Measurements from ENCODE around the gene TOGARAM2. TPM values are rescaled to one million over a fixed set of nuclear protein-coding genes. Genes with fewer than 3 reads are reported as not detected.

TOGARAM2 gene
- total and polyA plus RNA-seq, 10 of the 15 experiments (the other 5 are each of a cell fraction or from before 2014, with no cell fraction given), result 0.01 to 0.06 (median 0.03) TPM; not detected in 7

GRCh38 chr2:29066271-29066860 lies 85.3 kb downstream of the TOGARAM2 start:
- Histone ChIP-seq H2AFZ (ENCODE audit: control insufficient read depth, low read depth, low read length) (no peak overlapping the region), H4K20me1 (ENCODE audit: control insufficient read depth, insufficient read depth) (no peaks in the 10 kb centered on the region), H3K27ac (ENCODE audit: control insufficient read depth, insufficient read depth) (no peak overlapping the region), H3K27me3 (replicated peaks in 1 of 2; ENCODE audit: control insufficient read depth in 2 of 2, insufficient read depth in 2 of 2, low read length in 1 of 2) (no peaks in the 10 kb centered on the region), H3K4me3 (no peak overlapping the region), H3K79me2 (ENCODE audit: control insufficient read depth, insufficient read depth, low read length) (no peaks in the 10 kb centered on the region), H3K9me3 (replicated peaks; ENCODE audit: control insufficient read depth, insufficient read depth, low read length) (no peaks in the 10 kb centered on the region), H3K36me3 (ENCODE audit: control insufficient read depth in 2 of 2, insufficient read depth in 2 of 2, low read length in 1 of 2) (no peaks in the 10 kb centered on the region), H3K9ac (ENCODE audit: control insufficient read depth, insufficient read depth, low read length) (no peak overlapping the region), H3K4me1 (ENCODE audit: control insufficient read depth, insufficient read depth, low read length) (no peaks in the 10 kb centered on the region), H3K4me2 (ENCODE audit: control insufficient read depth, insufficient read depth) (no peak overlapping the region)
- BruUV-seq (replicated peaks), result no TSS peak
- TF ChIP-seq SREBF2 (IDR thresholded peaks at IDR 0.05; ENCODE audit: low read length) (no peak), YBX1 (IDR thresholded peaks at IDR 0.05) (no peak), HDAC6 (IDR thresholded peaks at IDR 0.05; ENCODE audit: unreplicated experiment) (no peak), MYC (IDR thresholded peaks at IDR 0.05; ENCODE audit: insufficient read depth, insufficient read length, insufficient replicate concordance, low read length, severe bottlenecking) (no peak), ESRRA (IDR thresholded peaks at IDR 0.05; ENCODE audit: low read length) (no peak), YY1 (IDR thresholded peaks at IDR 0.05; ENCODE audit: low read depth, low read length) (no peak), NFIC (IDR thresholded peaks at IDR 0.05; ENCODE audit: low read depth, low read length) (no peak), CHD4 (IDR thresholded peaks at IDR 0.05) (no peak), LARP7 (IDR thresholded peaks at IDR 0.05) (no peak), CREB1 (IDR thresholded peaks at IDR 0.05; ENCODE audit: low read depth) (no peak)
- SMC1A ChIA-PET (ENCODE audit: uncharacterized antibody, unreplicated experiment), result interaction anchor here (1.3 kb wide), 1 partner anchor 116 kb away, joined by 3 read pairs; no protein-coding TSS in a partner anchor
- RAD21 ChIA-PET (ENCODE audit: unreplicated experiment), result no interaction called here
- DNase-seq (ENCODE audit: low read depth, low spot score), result no peak
- POLR2A ChIA-PET, result no interaction called here
- WGBS (ENCODE audit: insufficient coverage, insufficient replicate concordance, low lambda C conversion rate, missing lambda C conversion rate), result 81% methylated on average over 8 of the region's 8 CpGs
- in situ Hi-C loops (cut with MboI), result no loop called here
- no peak for ATAC-seq
- intact Hi-C loops (cut with micrococcal nuclease; ENCODE audit: unreplicated experiment), result no loop called here
- FAIRE-seq, result no peak
- CTCF ChIA-PET, result interaction anchor here (0.6 kb wide), 1 partner anchor 251 kb away, joined by 3 read pairs; no protein-coding TSS in a partner anchor
